Gastroesophageal sphincter (tissue), 3 donors: ENCODE results near the gene PLEKHN1.

Experiments
- POLR2A ChIP-seq, 2 donors: fragments of 450-650 bp; IDR thresholded peaks; one replicate each; pipeline ENCODE4 v1.6.1; 2017; ENCODE audit warnings: antibody characterized with exemption in 2 of 2, mild to moderate bottlenecking in 2 of 2, moderate library complexity in 1 of 2
- POLR2AphosphoS5 ChIP-seq: sonication (generic); formaldehyde crosslinking; IDR thresholded peaks from one replicate; pipeline ENCODE4 v1.6.1; 2017; ENCODE audit warnings: antibody characterized with exemption
- TF ChIP-seq, protein P1 (sequence below), 4 experiments: fragments of 200-600 bp in 2 of 4; fragments of 450-650 bp in 2 of 4; sonication (generic) in 1 of 4; IDR thresholded peaks; one replicate each; pipeline ENCODE4 v1.5.1; 2017 to 2019; ENCODE audit warnings: antibody characterized with exemption in 4 of 4, mild to moderate bottlenecking in 2 of 4, moderate library complexity in 2 of 4

DNA sequence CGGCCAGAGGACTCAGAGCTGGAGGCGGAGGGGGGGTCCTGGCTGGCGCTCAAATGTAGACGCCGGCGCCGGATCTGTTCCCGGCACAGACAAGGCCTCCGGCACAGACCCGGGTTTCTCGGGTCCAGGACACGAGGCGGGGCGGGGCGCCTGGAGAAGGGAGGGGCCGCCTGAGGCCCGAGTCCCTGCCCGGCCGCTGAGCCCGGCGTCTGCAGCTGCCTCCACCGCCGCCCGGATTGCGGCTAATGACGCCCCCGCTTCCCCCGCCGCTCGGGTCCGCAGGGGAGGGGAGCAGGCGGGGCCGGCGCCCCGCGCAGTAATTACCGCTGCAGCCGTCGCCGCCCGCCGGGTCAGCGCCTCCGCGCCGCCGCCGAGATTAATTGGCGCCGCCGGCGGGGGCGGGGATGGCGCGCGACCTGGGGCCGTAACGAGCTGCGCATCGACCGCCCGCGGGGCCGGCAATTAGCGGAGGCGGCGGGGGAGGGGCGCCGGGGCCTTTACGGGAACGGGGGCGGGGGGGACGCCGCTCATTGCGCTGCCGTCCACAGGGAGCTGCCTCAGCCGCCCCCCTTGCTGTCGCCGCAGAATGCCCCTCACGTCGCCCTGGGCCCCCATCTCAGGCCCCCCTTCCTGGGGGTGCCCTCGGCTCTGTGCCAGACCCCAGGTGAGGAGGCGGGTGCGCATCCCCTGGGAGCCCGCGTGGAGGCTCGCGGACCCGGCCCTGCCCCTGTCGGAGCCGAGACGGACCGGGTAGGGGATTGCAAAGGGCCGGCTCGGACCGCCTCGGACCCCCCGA lies 24.5 kb upstream of the PLEKHN1 start:
- TF ChIP-seq POLR2A (IDR thresholded peaks at IDR 0.05) (no peak), POLR2AphosphoS5 (peak; percentile 21)
- TF ChIP-seq, protein P1, sequence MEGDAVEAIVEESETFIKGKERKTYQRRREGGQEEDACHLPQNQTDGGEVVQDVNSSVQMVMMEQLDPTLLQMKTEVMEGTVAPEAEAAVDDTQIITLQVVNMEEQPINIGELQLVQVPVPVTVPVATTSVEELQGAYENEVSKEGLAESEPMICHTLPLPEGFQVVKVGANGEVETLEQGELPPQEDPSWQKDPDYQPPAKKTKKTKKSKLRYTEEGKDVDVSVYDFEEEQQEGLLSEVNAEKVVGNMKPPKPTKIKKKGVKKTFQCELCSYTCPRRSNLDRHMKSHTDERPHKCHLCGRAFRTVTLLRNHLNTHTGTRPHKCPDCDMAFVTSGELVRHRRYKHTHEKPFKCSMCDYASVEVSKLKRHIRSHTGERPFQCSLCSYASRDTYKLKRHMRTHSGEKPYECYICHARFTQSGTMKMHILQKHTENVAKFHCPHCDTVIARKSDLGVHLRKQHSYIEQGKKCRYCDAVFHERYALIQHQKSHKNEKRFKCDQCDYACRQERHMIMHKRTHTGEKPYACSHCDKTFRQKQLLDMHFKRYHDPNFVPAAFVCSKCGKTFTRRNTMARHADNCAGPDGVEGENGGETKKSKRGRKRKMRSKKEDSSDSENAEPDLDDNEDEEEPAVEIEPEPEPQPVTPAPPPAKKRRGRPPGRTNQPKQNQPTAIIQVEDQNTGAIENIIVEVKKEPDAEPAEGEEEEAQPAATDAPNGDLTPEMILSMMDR (IDR thresholded peaks at IDR 0.05): no peak
